WTC11 (cell line): Measurements from ENCODE around the gene GALNTL6. TPM values are rescaled to one million over a fixed set of nuclear protein-coding genes. Genes with fewer than 3 reads are reported as not detected.

ENCODE experiments used
- ATAC-seq: fragments of 200-7000 bp; cut with Tn5 transposase; 2 replicates; pipeline ENCODE4 v1.10.0; 2021; ENCODE audit warnings: mild to moderate bottlenecking, moderate library complexity
- CTCF ChIA-PET: fragments of 300-600 bp; sonication (Branson Sonifier 250); formaldehyde crosslinking; loops from one replicate; lab custom pipeline; 2021; ENCODE audit warnings: antibody characterized with exemption; lab: Charles Lee
- POLR2A ChIA-PET: fragments of 350-600 bp; sonication (Branson Sonifier 250); formaldehyde crosslinking; loops from one replicate; lab custom pipeline; 2021; ENCODE audit warnings: antibody characterized with exemption; lab: Charles Lee
- DNase-seq: peaks from one replicate; pipeline ENCODE4 v3.0.0; 2021; ENCODE audit warnings: low spot score
- H3K27ac Mint-ChIP-seq: 2 replicates; pipeline ENCODE4 v1.8.0; 2021; ENCODE audit warnings: mixed read lengths
- H3K27me3 Mint-ChIP-seq: 2 replicates; pipeline ENCODE4 v1.8.0; 2021; ENCODE audit warnings: low read depth, mild to moderate bottlenecking, moderate library complexity, mixed read lengths
- H3K36me3 Mint-ChIP-seq: 2 replicates; pipeline ENCODE4 v1.8.0; 2021; ENCODE audit warnings: mixed read lengths
- H3K4me1 Mint-ChIP-seq: 2 replicates; pipeline ENCODE4 v1.8.0; 2022; ENCODE audit warnings: mixed read lengths
- H3K4me3 Mint-ChIP-seq: 2 replicates; pipeline ENCODE4 v1.8.0; 2021; ENCODE audit warnings: mild to moderate bottlenecking, moderate library complexity, mixed read lengths
- H3K9me3 Mint-ChIP-seq: 2 replicates; pipeline ENCODE4 v1.8.0; 2021; ENCODE audit warnings: mixed read lengths
- ARID4B ChIP-seq: sonication (generic); formaldehyde crosslinking; IDR thresholded peaks from 2 replicates; pipeline ENCODE4 v1.8.0; 2023; ENCODE audit warnings: missing genetic modification reagents, mild to moderate bottlenecking, borderline replicate concordance
- E2F1 ChIP-seq: sonication (generic); formaldehyde crosslinking; IDR thresholded peaks from 2 replicates; pipeline ENCODE4 v1.8.0; 2022; ENCODE audit warnings: mild to moderate bottlenecking, missing genetic modification reagents
- FOXK1 ChIP-seq: sonication (generic); formaldehyde crosslinking; IDR thresholded peaks from 2 replicates; pipeline ENCODE4 v1.8.0; 2022; ENCODE audit warnings: mild to moderate bottlenecking, moderate library complexity, missing genetic modification reagents
- GABPB1 ChIP-seq: sonication (generic); formaldehyde crosslinking; IDR thresholded peaks from 2 replicates; pipeline ENCODE4 v1.8.1; 2023; ENCODE audit warnings: mild to moderate bottlenecking, missing genetic modification reagents
- JAZF1 ChIP-seq: fragments of 250-450 bp; sonication (Bioruptor Pico); IDR thresholded peaks from 2 replicates; pipeline ENCODE4 v1.9.0; 2021; ENCODE audit warnings: moderate library complexity, mild to moderate bottlenecking, inconsistent platforms
- NR3C1 ChIP-seq: sonication (generic); formaldehyde crosslinking; conservative IDR thresholded peaks from 2 replicates; pipeline ENCODE4 v1.8.1; 2023; ENCODE audit warnings: low read depth, mild to moderate bottlenecking, missing genetic modification reagents
- PREB ChIP-seq: sonication (generic); formaldehyde crosslinking; IDR thresholded peaks from 2 replicates; pipeline ENCODE4 v1.8.1; 2022; ENCODE audit warnings: mild to moderate bottlenecking, missing genetic modification reagents, moderate library complexity, borderline replicate concordance
- TEAD4 ChIP-seq: sonication (generic); formaldehyde crosslinking; IDR thresholded peaks from 2 replicates; pipeline ENCODE4 v1.8.0; 2022; ENCODE audit warnings: mild to moderate bottlenecking, missing genetic modification reagents
- ZBTB43 ChIP-seq: sonication (generic); formaldehyde crosslinking; IDR thresholded peaks from 2 replicates; pipeline ENCODE4 v1.8.1; 2023; ENCODE audit warnings: mild to moderate bottlenecking, missing genetic modification reagents
- ZNF121 ChIP-seq: sonication (generic); formaldehyde crosslinking; IDR thresholded peaks from 2 replicates; pipeline ENCODE4 v1.8.0; 2023; ENCODE audit warnings: missing genetic modification reagents
- ZNF138 ChIP-seq: sonication (generic); formaldehyde crosslinking; conservative IDR thresholded peaks from 2 replicates; pipeline ENCODE4 v1.8.1; 2022; ENCODE audit warnings: mild to moderate bottlenecking, moderate library complexity, missing genetic modification reagents
- ZNF219 ChIP-seq: sonication (generic); formaldehyde crosslinking; IDR thresholded peaks from 2 replicates; pipeline ENCODE4 v1.8.0; 2023; ENCODE audit warnings: missing genetic modification reagents, mild to moderate bottlenecking, borderline replicate concordance
- ZNF263 ChIP-seq: sonication (generic); formaldehyde crosslinking; IDR thresholded peaks from 2 replicates; pipeline ENCODE4 v1.8.1; 2022; ENCODE audit warnings: low read depth, mild to moderate bottlenecking, moderate library complexity, missing genetic modification reagents
- ZNF416 ChIP-seq: fragments of 250-450 bp; sonication (Bioruptor Pico); IDR thresholded peaks from 2 replicates; pipeline ENCODE4 v1.9.0; 2021; ENCODE audit warnings: mild to moderate bottlenecking, inconsistent platforms
- ZNF532 ChIP-seq: fragments of 250-450 bp; sonication (Bioruptor Pico); IDR thresholded peaks from 2 replicates; pipeline ENCODE4 v1.9.0; 2021; ENCODE audit warnings: mild to moderate bottlenecking, borderline replicate concordance
- ZSCAN18 ChIP-seq: fragments of 250-450 bp; sonication (Bioruptor Pico); IDR thresholded peaks from 2 replicates; pipeline ENCODE4 v2.1.2; 2022; ENCODE audit warnings: mild to moderate bottlenecking, moderate library complexity
- total RNA-seq: library from RNA; stranded (reverse); gene quantifications from 3 replicates; pipeline ENCODE4 v1.2.3, GENCODE V29; 2021

Gene GALNTL6
- total RNA-seq, 1 experiment from 2014 or later, result 0.24 TPM

- H3K4me1 Mint-ChIP-seq, result peaks cover 26% of the 10 kb centered on the region
- TF ChIP-seq ZBTB43 (CRISPR knock-in tag), result no peak
- no peak for TF ChIP-seq ZNF121 (CRISPR knock-in tag)
- TF ChIP-seq ZSCAN18, result no peak
- TF ChIP-seq ZNF263, result no peak
- no peak for TF ChIP-seq ZNF138 (CRISPR knock-in tag)
- no peak for TF ChIP-seq ZNF532
- TF ChIP-seq GABPB1 (CRISPR knock-in tag), result no peak
- no peak for TF ChIP-seq ZNF416 (CRISPR knock-in tag)
- no peak for TF ChIP-seq ARID4B
- TF ChIP-seq TEAD4 (CRISPR knock-in tag), result no peak
- TF ChIP-seq FOXK1, result no peak
- no peak for TF ChIP-seq ZNF219 (CRISPR knock-in tag)
- no peak for TF ChIP-seq PREB (CRISPR knock-in tag)
- TF ChIP-seq JAZF1 (CRISPR knock-in tag), result no peak
- TF ChIP-seq NR3C1 (CRISPR knock-in tag), result no peak
- TF ChIP-seq E2F1, result no peak
- no peak overlapping the region for H3K4me3 Mint-ChIP-seq
- 0 out of 2 replicates have a peak, but pooled peaks cover 4% of the 10 kb centered on the region for H3K36me3 Mint-ChIP-seq
- H3K9me3 Mint-ChIP-seq, result peaks cover 17% of the 10 kb centered on the region
- peak overlapping the region; percentile 80 for H3K27ac Mint-ChIP-seq
- POLR2A ChIA-PET, result interaction anchor here (0.7 kb wide), 1 partner anchor 86 kb away, joined by 3 read pairs; no protein-coding TSS in a partner anchor
- DNase-seq (no peak), ATAC-seq (peak; percentile 81)
- no peaks in the 10 kb centered on the region for H3K27me3 Mint-ChIP-seq
- CTCF ChIA-PET, result no interaction called here
Observed at GRCh38 chr4:171924746-171925376, 111.7 kb downstream of the GALNTL6 start.
